ENCODE data around the gene SBF2.

The SBF2 gene

DNA sequence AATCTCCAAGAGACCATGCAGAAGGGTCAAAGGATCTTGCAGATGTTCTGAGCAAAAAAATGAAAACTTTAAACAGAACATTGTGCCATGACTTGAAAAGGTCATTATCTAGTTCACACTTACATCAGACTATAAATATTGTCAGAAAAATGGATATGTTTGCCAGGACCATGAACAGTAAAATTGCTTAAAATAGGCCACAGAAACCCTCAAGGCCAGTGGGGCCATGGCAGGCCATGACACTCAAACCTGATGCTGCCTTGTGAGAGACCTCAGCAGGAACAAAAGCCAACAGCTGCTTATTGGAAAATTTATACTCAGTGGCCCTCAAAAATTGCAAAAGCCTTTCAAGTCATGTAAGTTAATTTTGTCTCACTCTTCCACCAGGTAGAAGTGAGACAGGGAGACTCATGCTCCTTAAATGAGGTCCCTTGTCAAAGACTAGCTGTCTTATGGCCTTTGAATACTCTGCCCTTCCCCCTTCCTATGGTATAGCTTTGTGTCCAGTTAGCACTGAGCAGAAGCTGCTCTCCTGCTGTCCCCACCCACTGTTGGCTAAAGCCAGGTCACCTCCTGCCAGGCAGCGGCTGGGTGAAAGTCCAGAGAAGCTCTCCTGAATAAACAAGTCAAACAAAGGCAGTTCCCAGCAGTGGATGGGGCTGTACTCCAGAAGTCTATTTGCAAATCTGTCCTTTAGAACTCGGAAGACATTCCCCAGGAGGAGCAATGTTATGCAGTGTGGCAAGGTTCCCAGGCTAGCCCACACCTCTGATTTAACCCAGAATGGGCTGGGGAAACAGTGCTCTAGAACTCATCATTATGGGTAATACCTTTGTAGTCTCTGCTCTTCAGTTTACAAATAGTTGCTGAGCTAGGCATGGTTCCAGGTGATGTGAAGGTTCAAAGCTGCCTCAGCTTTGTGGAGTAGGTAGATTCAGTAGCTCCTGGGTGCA, 32.3 kb upstream of the SBF2 start:
- Histone ChIP-seq H3K27ac (ENCODE audit: poor library complexity, severe bottlenecking) (no peak overlapping the region), H3K27me3 (ENCODE audit: insufficient read depth, poor library complexity, severe bottlenecking) (no peaks in the 10 kb centered on the region), H3K9me3 (ENCODE audit: severe bottlenecking) (no peaks in the 10 kb centered on the region), H3K36me3 (ENCODE audit: low read depth) (no peaks in the 10 kb centered on the region), H3K4me1 (ENCODE audit: insufficient read depth, poor library complexity, severe bottlenecking) (peaks cover 23% of the 10 kb centered on the region), H3K4me3 (ENCODE audit: severe bottlenecking) (no peak overlapping the region)
- DNase-seq (ENCODE audit: low spot score) (no peak), ATAC-seq (ENCODE audit: low read depth) (no peak)
- TF ChIP-seq, protein P1, sequence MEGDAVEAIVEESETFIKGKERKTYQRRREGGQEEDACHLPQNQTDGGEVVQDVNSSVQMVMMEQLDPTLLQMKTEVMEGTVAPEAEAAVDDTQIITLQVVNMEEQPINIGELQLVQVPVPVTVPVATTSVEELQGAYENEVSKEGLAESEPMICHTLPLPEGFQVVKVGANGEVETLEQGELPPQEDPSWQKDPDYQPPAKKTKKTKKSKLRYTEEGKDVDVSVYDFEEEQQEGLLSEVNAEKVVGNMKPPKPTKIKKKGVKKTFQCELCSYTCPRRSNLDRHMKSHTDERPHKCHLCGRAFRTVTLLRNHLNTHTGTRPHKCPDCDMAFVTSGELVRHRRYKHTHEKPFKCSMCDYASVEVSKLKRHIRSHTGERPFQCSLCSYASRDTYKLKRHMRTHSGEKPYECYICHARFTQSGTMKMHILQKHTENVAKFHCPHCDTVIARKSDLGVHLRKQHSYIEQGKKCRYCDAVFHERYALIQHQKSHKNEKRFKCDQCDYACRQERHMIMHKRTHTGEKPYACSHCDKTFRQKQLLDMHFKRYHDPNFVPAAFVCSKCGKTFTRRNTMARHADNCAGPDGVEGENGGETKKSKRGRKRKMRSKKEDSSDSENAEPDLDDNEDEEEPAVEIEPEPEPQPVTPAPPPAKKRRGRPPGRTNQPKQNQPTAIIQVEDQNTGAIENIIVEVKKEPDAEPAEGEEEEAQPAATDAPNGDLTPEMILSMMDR (IDR thresholded peaks at IDR 0.05; ENCODE audit: poor library complexity, severe bottlenecking), result no peak

DNA sequence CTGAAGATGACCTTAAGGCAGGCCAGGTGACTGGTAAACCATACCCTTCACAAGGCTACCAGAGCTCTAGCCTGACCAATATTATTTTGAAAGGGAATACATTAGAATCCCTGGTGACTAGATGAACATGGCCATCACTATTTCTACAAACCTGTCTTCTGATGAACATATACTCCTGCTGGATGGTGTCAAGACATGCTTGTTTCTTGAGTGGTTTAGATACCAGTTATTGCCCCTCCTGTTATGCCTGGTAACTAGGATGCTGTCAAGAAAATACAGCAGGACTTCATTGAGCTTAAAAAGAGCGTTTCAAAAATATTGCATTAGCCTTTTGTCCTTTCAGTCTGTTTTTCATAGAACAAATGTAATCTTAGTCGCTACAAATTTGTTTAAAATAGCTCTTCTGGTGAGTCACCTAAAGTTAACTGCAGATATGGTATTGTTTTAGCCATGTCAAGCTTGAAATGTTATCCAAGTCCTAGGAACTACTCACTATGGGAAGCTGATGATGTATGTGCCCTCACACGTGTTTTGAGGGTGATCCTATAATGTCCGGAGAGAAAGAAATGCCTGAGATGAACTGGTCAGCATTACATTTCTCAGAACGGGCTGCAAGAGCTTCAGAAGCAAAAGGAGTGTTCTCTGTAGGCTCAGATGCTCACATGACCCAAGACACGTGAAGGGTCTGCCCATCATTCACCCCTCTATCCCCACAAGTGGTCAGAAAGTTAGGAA, 31.4 kb upstream of the SBF2 start:
- peaks cover 23% of the 10 kb centered on the region for H3K4me1 ChIP-seq (ENCODE audit: insufficient read depth, poor library complexity, severe bottlenecking)
- no peaks in the 10 kb centered on the region for H3K36me3 ChIP-seq (ENCODE audit: low read depth)
- ATAC-seq (ENCODE audit: low read depth) (peak; percentile 11; the same call in 1 of the 3 replicates), DNase-seq (ENCODE audit: low spot score) (no peak)
- no peak overlapping the region for H3K27ac ChIP-seq (ENCODE audit: poor library complexity, severe bottlenecking)
- H3K4me3 ChIP-seq (ENCODE audit: severe bottlenecking), result no peak overlapping the region
- no peaks in the 10 kb centered on the region for H3K9me3 ChIP-seq (ENCODE audit: severe bottlenecking)
- H3K27me3 ChIP-seq (ENCODE audit: insufficient read depth, poor library complexity, severe bottlenecking), result no peaks in the 10 kb centered on the region
- TF ChIP-seq, protein P1 (IDR thresholded peaks at IDR 0.05; ENCODE audit: poor library complexity, severe bottlenecking), result no peak

DNA sequence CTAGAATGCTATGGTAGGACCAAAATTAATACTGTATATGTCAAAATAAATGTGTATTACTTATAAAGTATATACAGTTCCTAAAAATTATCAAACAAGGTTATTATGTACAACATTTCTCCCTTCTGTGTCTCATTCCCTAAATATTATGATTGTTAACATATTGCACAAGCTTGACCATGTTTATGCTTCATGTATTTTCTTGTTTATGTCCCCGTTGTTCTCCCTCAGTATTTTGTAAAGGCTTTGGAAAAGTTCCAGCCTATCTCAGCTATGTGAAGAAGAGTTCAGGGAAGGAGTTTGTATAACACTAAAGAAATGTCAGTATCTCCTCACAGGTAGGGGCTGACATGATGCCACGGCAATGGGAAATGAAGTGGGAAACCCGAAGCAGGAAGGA, 30.5 kb upstream of the SBF2 start:
- TF ChIP-seq, protein P1 (IDR thresholded peaks at IDR 0.05; ENCODE audit: poor library complexity, severe bottlenecking), result no peak
- no peaks in the 10 kb centered on the region for H3K9me3 ChIP-seq (ENCODE audit: severe bottlenecking)
- H3K36me3 ChIP-seq (ENCODE audit: low read depth), result no peaks in the 10 kb centered on the region

DNA sequence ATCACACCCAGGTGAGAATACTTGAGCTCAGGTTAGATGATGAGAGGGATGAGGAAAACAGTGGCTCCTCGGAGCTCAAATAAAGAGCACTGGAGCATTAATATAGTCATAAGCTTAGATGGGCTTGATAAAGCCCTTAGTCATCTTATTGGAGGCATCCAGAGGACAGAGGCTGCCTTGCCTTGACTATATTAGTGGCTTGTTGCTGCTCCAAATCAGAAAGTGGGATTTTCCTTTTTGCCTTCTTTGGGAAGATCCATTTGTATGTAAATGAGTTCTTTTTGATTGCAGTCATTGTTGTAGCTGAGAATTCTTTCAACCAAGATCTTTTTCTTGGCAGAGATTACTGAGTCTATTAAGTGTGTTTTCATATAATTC, 29.8 kb upstream of the SBF2 start:
- Histone ChIP-seq H3K36me3 (ENCODE audit: low read depth) (no peaks in the 10 kb centered on the region), H3K4me3 (ENCODE audit: severe bottlenecking) (no peak overlapping the region), H3K9me3 (ENCODE audit: severe bottlenecking) (no peaks in the 10 kb centered on the region), H3K4me1 (ENCODE audit: insufficient read depth, poor library complexity, severe bottlenecking) (peaks cover 11% of the 10 kb centered on the region), H3K27me3 (ENCODE audit: insufficient read depth, poor library complexity, severe bottlenecking) (no peaks in the 10 kb centered on the region), H3K27ac (ENCODE audit: poor library complexity, severe bottlenecking) (no peak overlapping the region)
- no peak for DNase-seq (ENCODE audit: low spot score)
- TF ChIP-seq, protein P1 (IDR thresholded peaks at IDR 0.05; ENCODE audit: poor library complexity, severe bottlenecking), result no peak
- no peak for ATAC-seq (ENCODE audit: low read depth)

More for the DNA sequence above, 30.5 kb upstream of the SBF2 start:
- no peak for ATAC-seq (ENCODE audit: low read depth)
- no peak for DNase-seq (ENCODE audit: low spot score)
- no peak overlapping the region for H3K27ac ChIP-seq (ENCODE audit: poor library complexity, severe bottlenecking)
- H3K27me3 ChIP-seq (ENCODE audit: insufficient read depth, poor library complexity, severe bottlenecking), result no peaks in the 10 kb centered on the region
- H3K4me1 ChIP-seq (ENCODE audit: insufficient read depth, poor library complexity, severe bottlenecking), result peaks cover 16% of the 10 kb centered on the region
- no peak overlapping the region for H3K4me3 ChIP-seq (ENCODE audit: severe bottlenecking)
